OCI-LY1 (cell line): Measurements from ENCODE around the gene KLRF2.

Experiments
- H2AFZ ChIP-seq: fragments of 200-600 bp; sonication (generic), shearing (Covaris generic); 2 replicates; pipeline ENCODE4 v1.6.0; 2014; ENCODE audit warnings: antibody characterized with exemption, mild to moderate bottlenecking, low read length
- H3F3A ChIP-seq: fragments of 200-600 bp; sonication (generic), shearing (Covaris generic); 2 replicates; pipeline ENCODE4 v1.6.0; 2014; ENCODE audit warnings: mild to moderate bottlenecking, antibody characterized with exemption, low read length, moderate library complexity; ENCODE audit not compliant: insufficient read depth
- H3K27ac ChIP-seq: fragments of 200-600 bp; sonication (generic); 2 replicates; pipeline ENCODE4 v1.5.1; 2014; ENCODE audit warnings: low read length, mixed run types, mild to moderate bottlenecking, low read depth; ENCODE audit not compliant: poor library complexity, severe bottlenecking
- H3K27me3 ChIP-seq: fragments of 200-600 bp; sonication (generic); 2 replicates; pipeline ENCODE4 v1.6.0; 2014; ENCODE audit warnings: antibody characterized with exemption, mild to moderate bottlenecking, low read length, moderate library complexity; ENCODE audit not compliant: insufficient read depth
- H3K36me3 ChIP-seq: fragments of 200-600 bp; sonication (generic); 2 replicates; pipeline ENCODE4 v1.6.1; 2014; ENCODE audit warnings: mild to moderate bottlenecking, antibody characterized with exemption, low read length, moderate library complexity, mixed read lengths; ENCODE audit not compliant: insufficient read depth
- H3K4me1 ChIP-seq: fragments of 200-600 bp; sonication (generic); 2 replicates; pipeline ENCODE4 v1.5.1; 2014; ENCODE audit warnings: mild to moderate bottlenecking, low read length, moderate library complexity; ENCODE audit not compliant: insufficient read depth, severe bottlenecking
- H3K4me2 ChIP-seq: fragments of 200-600 bp; sonication (generic), shearing (Covaris generic); 2 replicates; pipeline ENCODE4 v1.6.1; 2014; ENCODE audit warnings: low read length
- H3K4me3 ChIP-seq: fragments of 200-600 bp; sonication (generic); 2 replicates; pipeline ENCODE4 v1.5.1; 2014; ENCODE audit warnings: low read length, low read depth, mild to moderate bottlenecking, mixed read lengths; ENCODE audit not compliant: poor library complexity, severe bottlenecking
- H3K79me2 ChIP-seq: fragments of 200-600 bp; shearing (Covaris generic); 2 replicates; pipeline ENCODE4 v1.6.1; 2016; ENCODE audit warnings: mixed run types, low read length, mixed read lengths; ENCODE audit not compliant: insufficient read depth
- H3K9ac ChIP-seq: fragments of 200-600 bp; sonication (generic), shearing (Covaris generic); 2 replicates; pipeline ENCODE4 v1.6.1; 2014; ENCODE audit warnings: mild to moderate bottlenecking, low read length, mixed read lengths
- H3K9me2 ChIP-seq: fragments of 200-600 bp; sonication (generic), shearing (Covaris generic); 2 replicates; pipeline ENCODE4 v1.6.1; 2014; ENCODE audit warnings: low read depth, mild to moderate bottlenecking, low read length, mixed read lengths
- H3K9me3 ChIP-seq: fragments of 200-600 bp; shearing (Covaris generic); 2 replicates; pipeline ENCODE4 v1.6.1; 2014; ENCODE audit warnings: low read length, mixed read lengths
- H4K20me1 ChIP-seq: fragments of 200-600 bp; sonication (generic), shearing (Covaris generic); 2 replicates; pipeline ENCODE4 v1.6.0; 2016; ENCODE audit warnings: mild to moderate bottlenecking, low read length; ENCODE audit not compliant: insufficient read depth
- CTCF ChIP-seq: fragments of 200-600 bp; sonication (generic), shearing (Covaris generic); IDR thresholded peaks from 2 replicates; pipeline ENCODE4 v1.5.1; 2017; ENCODE audit warnings: mild to moderate bottlenecking, antibody characterized with exemption, low read length, moderate library complexity, mixed read lengths
- EZH2 ChIP-seq: fragments of 200-600 bp; sonication (generic), shearing (Covaris generic); IDR thresholded peaks from 2 replicates; pipeline ENCODE4 v1.8.0; 2017; ENCODE audit warnings: borderline replicate concordance, mixed run types, mild to moderate bottlenecking, antibody characterized with exemption, low read length, moderate library complexity, mixed read lengths

Gene KLRF2

GRCh38 chr12:9880532-9881078, 684 bp upstream of the KLRF2 start:
- H3K27ac ChIP-seq = no peak overlapping the region
- no peaks in the 10 kb centered on the region for H3K36me3 ChIP-seq
- no peak overlapping the region for H3K9ac ChIP-seq
- no peaks in the 10 kb centered on the region for H3K9me3 ChIP-seq
- no peak overlapping the region for H2AFZ ChIP-seq
- no peak overlapping the region for H3K4me3 ChIP-seq
- no peak for TF ChIP-seq EZH2
- no peak for TF ChIP-seq CTCF
- no peaks in the 10 kb centered on the region for H3K4me1 ChIP-seq
- H3K9me2 ChIP-seq = no peaks in the 10 kb centered on the region
- H3K4me2 ChIP-seq = no peak overlapping the region
- H3K79me2 ChIP-seq = no peaks in the 10 kb centered on the region
- H3F3A ChIP-seq = no peaks in the 10 kb centered on the region
- H4K20me1 ChIP-seq = no peaks in the 10 kb centered on the region
- no peaks in the 10 kb centered on the region for H3K27me3 ChIP-seq

GRCh38 chr12:9881988-9882387, 699 bp downstream of the KLRF2 start:
- Histone ChIP-seq H3K9me3 (no peaks in the 10 kb centered on the region), H3K79me2 (no peaks in the 10 kb centered on the region), H3K36me3 (no peaks in the 10 kb centered on the region), H2AFZ (no peak overlapping the region), H3K9me2 (no peaks in the 10 kb centered on the region), H3K4me2 (no peak overlapping the region), H3F3A (no peaks in the 10 kb centered on the region), H3K4me3 (no peak overlapping the region), H4K20me1 (no peaks in the 10 kb centered on the region), H3K9ac (no peak overlapping the region), H3K27me3 (no peaks in the 10 kb centered on the region), H3K27ac (no peak overlapping the region), H3K4me1 (no peaks in the 10 kb centered on the region)
- TF ChIP-seq EZH2 = no peak
- no peak for TF ChIP-seq CTCF

GRCh38 chr12:9883175-9883574, 1.9 kb downstream of the KLRF2 start:
- H3K9me2 ChIP-seq = no peaks in the 10 kb centered on the region
- H3K79me2 ChIP-seq = no peaks in the 10 kb centered on the region
- H3F3A ChIP-seq = no peaks in the 10 kb centered on the region
- TF ChIP-seq EZH2 (no peak), CTCF (no peak)
- no peak overlapping the region for H3K27ac ChIP-seq
- H3K9me3 ChIP-seq = no peaks in the 10 kb centered on the region
- no peak overlapping the region for H2AFZ ChIP-seq
- H3K27me3 ChIP-seq = no peaks in the 10 kb centered on the region
- H3K9ac ChIP-seq = no peak overlapping the region
- H4K20me1 ChIP-seq = no peaks in the 10 kb centered on the region
- no peak overlapping the region for H3K4me3 ChIP-seq
- no peaks in the 10 kb centered on the region for H3K36me3 ChIP-seq
- H3K4me1 ChIP-seq = no peaks in the 10 kb centered on the region
- no peak overlapping the region for H3K4me2 ChIP-seq
